Neutrophil (primary cell): ENCODE data around the gene CFLAR.
"Not testable (repeated sequence)": the region's sequence is repeated elsewhere in the genome, so short reads cannot be mapped to it uniquely, and the experiment has no call there.

Source experiments
- H3K27ac ChIP-seq: fragments of 200-600 bp; sonication (generic); 2 replicates; pipeline ENCODE4 v1.5.1; 2016; ENCODE audit warnings: mild to moderate bottlenecking, moderate library complexity
- H3K27me3 ChIP-seq: fragments of 200-600 bp; sonication (generic); 2 replicates; pipeline ENCODE4 v1.6.0; 2016; ENCODE audit warnings: mild to moderate bottlenecking
- H3K36me3 ChIP-seq: fragments of 200-600 bp; sonication (generic); 2 replicates; pipeline ENCODE4 v1.5.1; 2017
- H3K4me1 ChIP-seq, 2 experiments: fragments of 200-600 bp in 1 of 2; sonication (generic) in 1 of 2; 1 replicate in 1 of 2; 2 replicates in 1 of 2; pipeline versions ENCODE4 v1.5.1 to v1.6.1; 2013 to 2016; ENCODE audit warnings: low read depth in 1 of 2, low read length in 1 of 2, mild to moderate bottlenecking in 1 of 2, moderate library complexity in 1 of 2; ENCODE audit not compliant: control insufficient read depth in 1 of 2, insufficient read depth in 1 of 2
- H3K4me3 ChIP-seq, 2 experiments: fragments of 200-600 bp in 1 of 2; sonication (generic) in 1 of 2; 1 replicate in 1 of 2; 2 replicates in 1 of 2; pipeline ENCODE4 v1.5.1; 2013 to 2016; ENCODE audit warnings: low read depth in 1 of 2, low read length in 1 of 2, mild to moderate bottlenecking in 1 of 2, moderate library complexity in 1 of 2
- H3K9me3 ChIP-seq: fragments of 200-600 bp; sonication (generic); 2 replicates; pipeline ENCODE4 v1.5.1; 2016
- TF ChIP-seq, protein P1 (sequence below): fragments of 200-600 bp; sonication (generic); IDR thresholded peaks from 2 replicates; pipeline ENCODE4 v1.5.1; 2016; ENCODE audit warnings: antibody characterized with exemption

CFLAR gene

DNA sequence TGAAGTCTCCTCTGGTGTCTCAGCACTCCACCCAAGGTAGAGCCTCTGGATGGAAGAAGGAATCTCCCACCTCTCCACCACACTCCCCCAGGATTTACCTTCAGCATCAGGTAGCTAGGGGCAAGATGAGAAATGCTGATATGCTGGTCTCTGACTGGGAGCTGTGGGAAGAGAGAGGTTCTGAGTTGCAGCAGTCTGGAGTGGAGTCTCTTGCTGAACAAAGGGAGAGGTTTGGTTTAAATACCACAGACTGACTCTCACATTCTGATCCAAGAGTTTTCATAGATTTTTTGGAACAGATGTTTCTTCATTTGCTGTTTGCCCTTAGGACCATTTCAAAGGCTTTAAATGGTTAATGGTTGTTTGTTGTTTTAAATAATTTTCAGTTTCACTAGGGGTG, 1.1 kb upstream of the CFLAR start:
- peaks cover 6% of the 10 kb centered on the region for H3K36me3 ChIP-seq
- peak overlapping the region; percentile 84 to 98 for H3K4me3 ChIP-seq
- peaks cover 35 to 43% of the 10 kb centered on the region in 2 experiments for H3K4me1 ChIP-seq
- H3K9me3 ChIP-seq = no peaks in the 10 kb centered on the region
- no peaks in the 10 kb centered on the region for H3K27me3 ChIP-seq
- TF ChIP-seq, protein P1, sequence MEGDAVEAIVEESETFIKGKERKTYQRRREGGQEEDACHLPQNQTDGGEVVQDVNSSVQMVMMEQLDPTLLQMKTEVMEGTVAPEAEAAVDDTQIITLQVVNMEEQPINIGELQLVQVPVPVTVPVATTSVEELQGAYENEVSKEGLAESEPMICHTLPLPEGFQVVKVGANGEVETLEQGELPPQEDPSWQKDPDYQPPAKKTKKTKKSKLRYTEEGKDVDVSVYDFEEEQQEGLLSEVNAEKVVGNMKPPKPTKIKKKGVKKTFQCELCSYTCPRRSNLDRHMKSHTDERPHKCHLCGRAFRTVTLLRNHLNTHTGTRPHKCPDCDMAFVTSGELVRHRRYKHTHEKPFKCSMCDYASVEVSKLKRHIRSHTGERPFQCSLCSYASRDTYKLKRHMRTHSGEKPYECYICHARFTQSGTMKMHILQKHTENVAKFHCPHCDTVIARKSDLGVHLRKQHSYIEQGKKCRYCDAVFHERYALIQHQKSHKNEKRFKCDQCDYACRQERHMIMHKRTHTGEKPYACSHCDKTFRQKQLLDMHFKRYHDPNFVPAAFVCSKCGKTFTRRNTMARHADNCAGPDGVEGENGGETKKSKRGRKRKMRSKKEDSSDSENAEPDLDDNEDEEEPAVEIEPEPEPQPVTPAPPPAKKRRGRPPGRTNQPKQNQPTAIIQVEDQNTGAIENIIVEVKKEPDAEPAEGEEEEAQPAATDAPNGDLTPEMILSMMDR = no peak
- H3K27ac ChIP-seq = peak overlapping the region; percentile 99

DNA sequence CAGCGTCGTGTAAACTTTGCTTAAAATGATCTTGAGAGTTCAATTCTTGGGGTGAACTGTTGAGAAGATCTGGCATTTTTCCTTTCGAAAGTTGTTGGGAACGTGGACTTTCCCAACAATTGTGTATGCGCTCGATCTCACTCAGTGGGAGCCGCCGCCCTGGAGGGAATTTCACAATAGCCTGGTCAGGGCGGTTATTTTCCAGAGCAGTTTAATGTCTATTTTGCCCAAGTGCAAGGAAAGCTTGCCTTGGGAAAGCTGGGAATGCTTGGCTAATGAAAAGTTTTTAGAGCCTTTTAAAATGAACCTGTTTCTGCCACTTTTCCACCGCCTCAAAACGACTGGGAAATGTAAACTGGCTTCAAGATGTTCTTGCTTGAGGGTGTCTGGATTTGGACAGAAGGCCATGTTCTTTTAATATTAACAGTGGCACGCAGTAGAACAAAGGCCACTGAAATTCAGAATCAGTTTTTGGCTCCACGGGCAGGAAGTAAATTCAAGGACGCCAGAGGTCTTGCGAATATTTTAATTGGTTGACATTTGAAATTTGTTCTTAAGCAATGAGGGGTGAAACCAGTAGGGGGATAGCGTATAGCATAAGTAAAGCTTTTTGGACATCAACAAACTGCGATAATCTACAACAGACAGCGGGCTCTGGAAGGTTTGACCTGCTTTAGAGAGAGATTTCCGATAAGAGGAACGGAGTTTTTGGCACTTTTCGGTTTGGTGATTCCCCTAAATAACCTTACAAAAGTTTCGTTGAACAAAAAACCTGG, 1.2 kb downstream of the CFLAR start:
- Histone ChIP-seq H3K27me3 (no peaks in the 10 kb centered on the region), H3K4me1 (peaks cover 43 to 49% of the 10 kb centered on the region in 2 experiments), H3K27ac (peak overlapping the region; percentile 99), H3K9me3 (no peaks in the 10 kb centered on the region), H3K4me3 (peak overlapping the region; percentile 84 to 98), H3K36me3 (peaks cover 14% of the 10 kb centered on the region)
- TF ChIP-seq, protein P1 = peak; percentile 12

DNA sequence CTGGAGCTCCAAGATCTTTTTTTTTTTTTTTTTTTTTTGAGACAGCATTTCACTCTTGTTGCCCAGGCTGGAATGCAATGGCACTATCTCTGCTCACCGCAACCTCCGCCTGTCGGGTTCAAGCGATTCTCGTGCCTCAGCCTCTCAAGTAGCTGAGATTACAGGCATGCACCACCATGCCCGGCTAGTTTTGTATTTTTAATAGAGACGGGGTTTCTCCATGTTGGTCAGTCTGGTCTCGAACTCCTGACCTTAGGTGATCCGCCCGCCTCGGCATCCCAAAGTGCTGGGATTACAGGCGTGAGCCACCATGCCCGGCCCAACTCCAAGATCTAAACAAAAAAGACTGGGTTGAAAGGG, 1.8 kb downstream of the CFLAR start:
- not testable (repeated sequence) for H3K27me3 ChIP-seq, H3K9me3 ChIP-seq
- peaks cover 43 to 50% of the 10 kb centered on the region in 2 experiments for H3K4me1 ChIP-seq
- peaks cover 19% of the 10 kb centered on the region for H3K36me3 ChIP-seq
- peak overlapping the region; percentile 84 to 98 for H3K4me3 ChIP-seq
- peak overlapping the region; percentile 99 for H3K27ac ChIP-seq

DNA sequence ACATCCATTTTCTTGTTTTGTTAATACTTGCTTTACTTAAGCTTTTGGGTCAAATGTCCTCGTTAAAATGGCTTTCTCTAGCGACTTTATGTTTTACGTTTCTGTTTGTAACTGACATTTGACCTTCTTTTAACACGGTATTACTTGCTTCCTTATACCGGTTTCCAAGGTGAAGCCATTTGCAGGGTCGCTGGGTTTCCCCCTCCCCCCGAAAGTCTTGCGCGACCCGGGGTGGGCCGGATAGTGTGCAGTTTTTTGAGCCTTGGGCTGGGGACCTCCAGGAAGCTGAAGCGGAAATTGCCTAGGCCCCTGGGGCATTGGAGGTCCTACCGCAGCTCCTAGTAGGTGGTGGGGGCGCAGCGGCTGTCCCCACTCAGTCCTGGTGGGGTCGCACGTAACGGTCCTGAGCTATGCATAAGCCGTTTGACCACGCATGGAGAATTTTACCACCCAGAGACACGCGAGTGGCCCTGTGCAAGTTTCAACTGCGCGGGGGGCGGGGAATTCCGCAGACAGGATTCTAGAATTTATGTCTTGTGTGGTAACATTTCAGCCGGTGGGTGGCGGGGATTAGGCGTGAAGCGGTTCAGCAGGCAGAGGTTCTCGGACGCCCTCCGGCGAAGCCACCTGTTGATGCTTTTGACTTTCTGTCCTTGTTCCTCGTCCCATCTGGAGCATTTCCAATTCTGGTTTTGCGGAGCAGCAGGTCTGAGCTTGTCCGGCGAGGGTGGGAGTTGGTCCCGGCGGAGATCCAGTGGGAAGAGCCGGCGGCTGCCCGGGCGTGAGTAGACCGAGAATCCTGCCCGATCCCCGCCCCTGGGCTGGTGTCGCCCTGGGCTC, 2.4 kb downstream of the CFLAR start:
- Histone ChIP-seq H3K27me3 (no peaks in the 10 kb centered on the region), H3K9me3 (no peaks in the 10 kb centered on the region), H3K36me3 (peaks cover 26% of the 10 kb centered on the region), H3K27ac (peak overlapping the region; percentile 99), H3K4me1 (peaks cover 43 to 50% of the 10 kb centered on the region in 2 experiments), H3K4me3 (peak overlapping the region; percentile 84 to 98)
- TF ChIP-seq, protein P1 = no peak

DNA sequence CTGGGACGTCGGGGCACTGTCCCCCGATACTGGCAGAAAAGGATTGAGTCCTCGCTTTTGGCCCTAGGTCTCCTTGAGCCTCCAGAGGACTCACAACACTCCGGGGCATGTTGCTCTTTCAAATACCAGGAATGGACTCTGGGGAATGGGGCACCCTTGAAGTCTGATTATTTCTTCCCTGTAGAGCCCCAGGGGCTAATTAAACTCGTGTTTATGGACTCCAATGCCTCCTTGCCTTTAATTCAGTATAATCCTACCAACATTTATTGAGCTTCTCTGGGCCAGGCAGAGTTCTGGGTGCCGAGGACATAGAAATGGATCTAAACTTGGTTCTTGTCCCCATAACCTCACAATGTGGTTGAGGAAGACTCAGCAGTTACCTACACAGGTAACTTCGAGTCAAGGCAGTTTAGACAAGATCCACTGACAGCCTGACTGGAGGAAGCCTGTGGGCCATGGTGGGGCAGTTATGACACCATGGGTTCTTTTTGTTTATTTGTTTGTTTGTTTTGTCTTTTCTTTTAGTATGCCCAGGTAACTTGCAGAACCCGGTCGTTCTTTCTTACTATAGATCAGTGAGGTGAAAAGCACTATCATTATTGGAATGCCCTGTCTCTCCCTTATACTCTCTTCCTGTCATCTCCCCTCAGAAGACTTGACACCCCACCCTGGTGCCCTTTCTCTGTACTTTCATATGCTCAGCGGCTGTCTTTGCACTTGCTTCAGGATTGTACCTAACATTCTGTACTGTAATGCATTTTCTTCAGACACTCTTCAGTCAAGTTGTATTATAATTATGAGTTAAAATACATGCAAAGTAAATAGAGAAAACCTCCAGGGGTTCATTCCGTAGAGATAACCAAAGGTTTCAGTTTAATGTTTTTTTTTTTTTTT, 3.2 kb downstream of the CFLAR start:
- TF ChIP-seq, protein P1 = no peak
- peak overlapping the region; percentile 84 to 98 for H3K4me3 ChIP-seq
- H3K9me3 ChIP-seq = no peaks in the 10 kb centered on the region
- H3K36me3 ChIP-seq = peaks cover 32% of the 10 kb centered on the region
- peaks cover 45 to 52% of the 10 kb centered on the region in 2 experiments for H3K4me1 ChIP-seq
- peak overlapping the region; percentile 99 for H3K27ac ChIP-seq
- no peaks in the 10 kb centered on the region for H3K27me3 ChIP-seq
